GM12878 (cell line): ENCODE data around the gene SMIM22.

ENCODE experiments used
- ATF7 ChIP-seq: fragments of 450-650 bp; IDR thresholded peaks from 2 replicates; pipeline ENCODE4 v1.6.1; 2016; ENCODE audit warnings: low read depth, mild to moderate bottlenecking
- CEBPB ChIP-seq, 2 experiments: fragments of 150-350 bp in 1 of 2; IDR thresholded peaks; 2 replicates each; pipeline ENCODE4 v1.6.1; 2012 to 2014; ENCODE audit warnings: low read depth in 2 of 2, low read length in 2 of 2, borderline replicate concordance in 1 of 2, inconsistent platforms in 1 of 2
- CTCF ChIP-seq, 3 experiments: IDR thresholded peaks in 2 of 3; conservative IDR thresholded peaks in 1 of 3; 2 replicates each; pipeline ENCODE4 v1.5.1; 2011; ENCODE audit warnings: low read depth in 3 of 3, low read length in 3 of 3, mild to moderate bottlenecking in 3 of 3, control low read depth in 2 of 3, moderate library complexity in 2 of 3, inconsistent platforms in 1 of 3, mixed read lengths in 1 of 3; ENCODE audit not compliant: control insufficient read depth in 2 of 3, insufficient read depth in 1 of 3; ENCODE audit errors: extremely low read depth in 1 of 3
- ELK1 ChIP-seq: IDR thresholded peaks from 2 replicates; pipeline ENCODE4 v1.6.1; 2012; ENCODE audit warnings: low read depth, low read length, improper control_type of control experiment

GRCh38 chr16:4746215-4746614, 49.0 kb upstream of the SMIM22 start:
- TF ChIP-seq ELK1 (no peak), CTCF (IDR thresholded peaks at IDR 0.05 in 2 of 3, conservative IDR thresholded peaks at IDR 0.05 in 1 of 3; ENCODE audit: control insufficient read depth in 2 of 3, extremely low read depth in 1 of 3, insufficient read depth in 1 of 3, low read depth in 3 of 3, low read length in 3 of 3) (no peak), ATF7 (no peak), CEBPB (IDR thresholded peaks at IDR 0.05; ENCODE audit: borderline replicate concordance in 1 of 2, low read depth in 2 of 2, low read length in 2 of 2) (no peak)
